Cardiac fibroblast (primary cell): ENCODE measurements around the gene SLC23A3.

Experiments
- DNase-seq, 2 donors: peaks; one replicate each; pipeline versions ENCODE4 v3.0.0 to v3.0.0-alpha.2; 2010; ENCODE audit warnings: low read depth in 2 of 2
- H3K4me3 ChIP-seq, 2 donors: replicated peaks in 1 of 2; 1 replicate in 1 of 2; 2 replicates in 1 of 2; pipeline ENCODE4 v1.5.1; 2011; ENCODE audit warnings: low read depth in 2 of 2, low read length in 2 of 2, mild to moderate bottlenecking in 2 of 2, moderate library complexity in 1 of 2
- TF ChIP-seq, protein P1 (sequence below): IDR thresholded peaks from one replicate; pipeline ENCODE4 v1.5.1; 2011; ENCODE audit warnings: low read depth, mild to moderate bottlenecking, low read length, inconsistent platforms

SLC23A3 gene

GRCh38 chr2:219214141-219214540 lies 44.3 kb upstream of the SLC23A3 start:
- DNase-seq: no peak
- TF ChIP-seq, protein P1, sequence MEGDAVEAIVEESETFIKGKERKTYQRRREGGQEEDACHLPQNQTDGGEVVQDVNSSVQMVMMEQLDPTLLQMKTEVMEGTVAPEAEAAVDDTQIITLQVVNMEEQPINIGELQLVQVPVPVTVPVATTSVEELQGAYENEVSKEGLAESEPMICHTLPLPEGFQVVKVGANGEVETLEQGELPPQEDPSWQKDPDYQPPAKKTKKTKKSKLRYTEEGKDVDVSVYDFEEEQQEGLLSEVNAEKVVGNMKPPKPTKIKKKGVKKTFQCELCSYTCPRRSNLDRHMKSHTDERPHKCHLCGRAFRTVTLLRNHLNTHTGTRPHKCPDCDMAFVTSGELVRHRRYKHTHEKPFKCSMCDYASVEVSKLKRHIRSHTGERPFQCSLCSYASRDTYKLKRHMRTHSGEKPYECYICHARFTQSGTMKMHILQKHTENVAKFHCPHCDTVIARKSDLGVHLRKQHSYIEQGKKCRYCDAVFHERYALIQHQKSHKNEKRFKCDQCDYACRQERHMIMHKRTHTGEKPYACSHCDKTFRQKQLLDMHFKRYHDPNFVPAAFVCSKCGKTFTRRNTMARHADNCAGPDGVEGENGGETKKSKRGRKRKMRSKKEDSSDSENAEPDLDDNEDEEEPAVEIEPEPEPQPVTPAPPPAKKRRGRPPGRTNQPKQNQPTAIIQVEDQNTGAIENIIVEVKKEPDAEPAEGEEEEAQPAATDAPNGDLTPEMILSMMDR: no peak
- H3K4me3 ChIP-seq: no peak overlapping the region

DNA sequence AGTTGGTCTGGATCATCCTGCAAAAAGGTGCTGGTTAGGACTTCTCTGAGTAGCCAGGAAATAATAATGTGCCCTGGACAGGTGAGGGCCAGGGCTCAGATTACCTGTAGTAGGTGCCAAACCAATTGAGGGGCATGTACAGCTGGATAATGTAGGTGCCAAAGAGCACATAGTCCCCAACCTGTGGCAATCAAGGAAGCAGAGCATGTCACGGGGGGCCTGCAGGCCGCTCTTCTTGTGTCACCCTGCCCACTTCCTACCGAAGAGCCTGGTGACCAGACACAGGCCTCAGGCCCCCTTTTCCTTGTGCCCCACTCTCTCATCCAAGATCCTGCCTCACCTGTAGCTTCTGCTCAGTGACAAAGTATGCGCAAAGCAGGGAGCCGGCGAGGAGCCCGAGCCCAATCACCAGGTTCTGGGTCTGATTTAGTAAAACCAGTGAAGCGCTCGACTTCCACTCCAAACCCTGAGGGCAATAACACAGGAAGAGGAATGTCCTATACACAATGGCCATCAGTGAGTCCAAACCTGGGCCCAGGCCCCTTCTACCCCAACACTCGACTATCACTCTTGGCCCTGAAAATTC lies 43.8 kb upstream of the SLC23A3 start:
- TF ChIP-seq, protein P1: no peak
- H3K4me3 ChIP-seq: no peak overlapping the region
- DNase-seq: no peak

DNA sequence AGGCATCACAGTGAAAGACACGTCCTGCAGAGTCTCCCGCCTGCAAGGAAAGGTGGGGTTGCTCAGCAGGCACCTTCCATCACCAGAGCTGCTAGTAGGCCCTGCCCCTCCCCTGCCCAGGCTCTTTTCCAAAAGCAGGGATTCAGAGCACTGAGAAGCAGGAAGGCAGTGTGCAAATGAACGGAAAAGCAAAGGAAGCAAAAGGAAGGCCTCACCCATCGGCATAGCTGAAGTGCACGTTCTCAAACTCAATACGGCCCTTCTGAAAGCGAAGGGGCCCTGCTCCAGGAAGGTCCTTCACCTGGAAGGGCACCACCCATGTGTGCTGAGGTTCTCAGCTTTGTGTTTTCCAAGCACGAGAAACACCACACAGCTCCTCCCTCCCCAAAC lies 43.2 kb upstream of the SLC23A3 start:
- TF ChIP-seq, protein P1: no peak
- H3K4me3 ChIP-seq: no peak overlapping the region
- no peak for DNase-seq

DNA sequence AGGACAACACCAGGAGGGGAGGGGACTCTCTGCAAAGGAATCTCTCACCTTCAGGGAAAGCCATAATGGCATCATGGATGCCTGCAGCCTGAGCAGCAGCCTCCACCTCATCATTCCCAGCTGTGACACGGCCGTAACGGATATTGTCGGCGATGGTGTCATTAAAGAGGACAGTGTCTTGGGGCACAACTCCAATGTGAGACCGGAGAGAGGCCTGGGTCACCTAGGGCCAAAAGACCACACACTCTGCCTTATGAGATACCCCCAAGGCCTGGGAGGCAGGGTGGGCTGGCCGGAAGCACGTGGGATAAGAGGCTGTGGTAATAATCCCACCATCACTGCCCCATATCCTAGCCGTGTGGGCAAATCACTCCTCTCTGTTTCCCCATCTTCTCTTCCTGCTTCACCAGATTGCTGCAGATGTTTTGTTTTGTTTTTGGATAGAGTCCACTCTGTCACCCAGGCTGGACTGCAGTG lies 41.1 kb upstream of the SLC23A3 start:
- DNase-seq: no peak
- no peak overlapping the region for H3K4me3 ChIP-seq
- TF ChIP-seq, protein P1: no peak

DNA sequence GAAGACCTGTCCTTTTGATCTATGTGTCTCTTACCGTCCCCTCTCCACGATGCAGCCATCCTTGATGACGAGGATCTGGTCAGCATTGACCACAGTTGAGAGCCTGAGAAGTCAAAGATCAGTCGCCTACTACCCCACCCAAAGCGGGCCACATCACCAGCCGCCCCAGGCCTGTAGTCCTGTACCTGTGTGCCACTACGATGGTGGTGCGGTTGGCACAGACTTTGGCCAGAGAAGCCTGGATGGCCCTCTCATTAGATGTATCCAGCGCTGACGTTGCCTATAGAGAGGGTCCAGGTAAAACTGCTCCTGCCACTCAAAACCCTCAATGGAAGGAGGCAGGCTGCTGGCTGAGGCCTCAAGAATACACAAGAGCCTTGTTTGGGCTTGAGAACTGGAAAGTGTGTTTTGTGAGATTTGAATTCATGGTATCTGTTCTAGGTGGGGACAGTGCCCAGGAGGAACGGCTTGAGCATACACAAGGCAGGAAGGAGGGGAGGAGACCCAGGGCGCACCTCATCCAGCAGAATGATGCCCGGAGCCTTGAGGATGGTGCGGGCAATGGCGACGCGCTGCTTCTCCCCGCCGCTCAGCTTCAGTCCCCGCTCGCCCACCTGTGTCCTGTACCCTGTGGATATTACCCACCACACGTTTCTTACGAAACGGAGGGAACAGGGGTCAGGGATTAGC lies 40.5 kb upstream of the SLC23A3 start:
- H3K4me3 ChIP-seq: no peak overlapping the region
- TF ChIP-seq, protein P1: no peak
- no peak for DNase-seq

GRCh38 chr2:219209236-219210195 lies 39.7 kb upstream of the SLC23A3 start:
- no peak for DNase-seq
- TF ChIP-seq, protein P1: no peak
- no peak overlapping the region for H3K4me3 ChIP-seq
